Measurements from ENCODE around the gene LRRC75A.
"Not testable (repeated sequence)": the region's sequence is repeated elsewhere in the genome, so short reads cannot be mapped to it uniquely, and the experiment has no call there.

Gene LRRC75A

DNA sequence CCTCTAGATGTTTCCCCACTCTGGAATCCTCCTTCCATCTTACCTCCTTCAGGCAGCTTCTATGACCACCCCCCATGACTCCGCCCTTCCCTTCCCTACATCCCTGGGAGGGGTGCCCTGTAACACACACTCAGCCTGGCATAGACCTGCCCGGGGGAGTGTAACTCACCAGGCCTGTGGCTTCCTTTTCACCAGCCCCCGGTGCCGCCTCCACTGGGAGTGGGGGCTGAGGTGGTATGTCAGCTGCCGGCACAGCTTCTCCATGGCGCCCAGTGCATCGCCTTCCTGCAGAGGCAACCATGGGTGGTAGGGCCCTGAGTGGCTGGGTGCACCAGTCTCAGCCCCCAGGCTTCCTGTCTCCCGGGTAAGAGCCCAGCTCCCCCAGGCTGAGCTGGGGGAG, 44.3 kb downstream of the LRRC75A start:
- no peak for DNase-seq

DNA sequence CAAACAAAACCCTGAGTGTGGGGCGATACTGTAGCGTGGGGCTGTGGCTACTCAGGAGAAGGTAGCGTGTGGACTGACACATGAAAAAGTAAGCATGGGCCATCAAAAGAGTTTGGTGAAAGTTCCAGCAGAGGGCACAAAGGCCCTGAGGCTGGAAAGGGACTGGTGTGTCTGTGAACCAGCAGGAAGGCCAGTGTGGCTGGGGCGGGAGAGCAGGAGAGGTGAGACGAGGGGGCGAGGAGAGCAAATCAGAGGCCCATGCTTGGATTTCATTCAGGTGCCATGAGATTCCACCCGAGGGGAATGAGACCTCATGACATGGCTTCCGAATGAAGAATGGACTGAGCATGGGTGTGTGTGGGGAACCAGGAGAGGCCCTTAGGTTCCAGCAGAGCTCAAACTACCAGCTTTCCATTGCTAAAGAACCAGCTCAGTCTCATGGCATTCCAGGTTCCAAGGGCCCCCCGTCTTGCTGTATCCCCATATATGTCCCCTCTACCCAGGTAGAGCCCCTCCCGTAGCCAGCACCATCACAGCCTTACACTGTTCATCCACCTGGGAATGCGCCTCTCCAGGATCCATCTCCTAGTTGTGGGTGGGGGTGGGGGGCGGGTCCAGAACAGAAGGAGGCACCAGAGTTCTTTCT, 45.5 kb downstream of the LRRC75A start:
- DNase-seq, result no peak

DNA sequence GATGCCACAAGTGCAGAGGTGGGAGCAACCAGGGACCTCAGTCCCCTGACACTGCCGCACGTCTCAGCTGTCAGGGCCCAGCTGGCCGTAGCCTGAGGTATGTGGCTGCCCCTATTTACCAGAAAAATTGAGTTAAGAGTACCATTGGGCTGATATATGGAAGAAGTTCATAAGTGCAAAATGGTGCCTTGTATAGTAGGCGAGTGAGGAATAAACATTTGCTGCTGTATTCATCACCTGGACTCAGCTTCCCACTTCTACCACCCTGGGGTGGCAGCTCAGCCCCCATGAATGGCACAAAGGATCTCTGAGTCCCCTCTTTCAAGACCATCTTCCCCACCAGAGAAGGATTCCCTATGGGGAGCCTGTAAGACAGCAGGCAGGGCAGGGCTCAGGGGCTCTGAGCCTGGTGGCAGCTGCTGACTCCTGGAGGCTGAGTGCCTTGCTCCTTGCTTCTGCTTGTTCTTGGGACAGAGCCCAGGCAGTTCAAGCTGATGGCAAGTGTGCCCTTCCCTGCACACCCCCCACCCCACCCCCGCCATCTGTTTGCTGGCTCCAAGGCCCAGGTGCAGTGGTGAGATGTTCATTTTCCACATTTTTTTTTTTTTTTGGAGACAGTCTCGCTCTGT, 47.6 kb downstream of the LRRC75A start:
- DNase-seq, result no peak

DNA sequence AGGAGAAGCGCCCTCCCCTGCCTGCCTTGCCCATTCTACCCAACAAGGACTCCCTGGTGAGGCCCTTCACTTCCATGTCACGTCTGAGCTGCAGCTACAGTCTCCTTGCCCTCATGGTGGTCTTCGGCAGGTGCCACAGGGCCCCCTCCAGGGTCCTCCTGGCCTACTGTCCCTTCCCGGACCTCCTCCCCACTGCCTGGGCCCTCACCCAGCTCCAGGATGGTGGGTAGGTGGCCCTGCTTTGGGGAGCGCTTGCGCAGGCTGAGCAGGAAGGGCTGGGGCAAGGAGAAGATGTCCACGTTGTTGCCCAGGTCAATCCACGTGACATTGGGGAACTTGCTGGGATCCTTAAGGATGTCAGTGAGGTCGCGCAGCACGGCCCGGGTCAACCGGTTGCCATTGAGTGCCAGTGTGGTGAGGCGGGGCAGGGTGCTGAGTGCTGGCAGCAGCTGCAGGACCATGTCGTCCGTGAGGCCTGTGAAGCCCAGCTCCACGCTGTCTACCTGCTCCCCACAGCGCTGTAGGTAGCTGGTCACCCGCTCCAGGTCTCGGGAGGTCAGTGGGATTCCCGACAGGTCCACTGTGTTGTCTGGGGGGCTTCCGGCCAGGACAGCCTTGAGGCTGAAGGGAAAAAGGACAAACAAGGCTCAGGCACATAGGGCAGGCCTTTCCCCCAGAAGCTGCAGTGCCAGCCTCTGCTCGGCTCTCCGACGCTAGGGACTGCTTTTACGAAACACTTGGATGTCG, 48.3 kb downstream of the LRRC75A start:
- no peak for DNase-seq

DNA sequence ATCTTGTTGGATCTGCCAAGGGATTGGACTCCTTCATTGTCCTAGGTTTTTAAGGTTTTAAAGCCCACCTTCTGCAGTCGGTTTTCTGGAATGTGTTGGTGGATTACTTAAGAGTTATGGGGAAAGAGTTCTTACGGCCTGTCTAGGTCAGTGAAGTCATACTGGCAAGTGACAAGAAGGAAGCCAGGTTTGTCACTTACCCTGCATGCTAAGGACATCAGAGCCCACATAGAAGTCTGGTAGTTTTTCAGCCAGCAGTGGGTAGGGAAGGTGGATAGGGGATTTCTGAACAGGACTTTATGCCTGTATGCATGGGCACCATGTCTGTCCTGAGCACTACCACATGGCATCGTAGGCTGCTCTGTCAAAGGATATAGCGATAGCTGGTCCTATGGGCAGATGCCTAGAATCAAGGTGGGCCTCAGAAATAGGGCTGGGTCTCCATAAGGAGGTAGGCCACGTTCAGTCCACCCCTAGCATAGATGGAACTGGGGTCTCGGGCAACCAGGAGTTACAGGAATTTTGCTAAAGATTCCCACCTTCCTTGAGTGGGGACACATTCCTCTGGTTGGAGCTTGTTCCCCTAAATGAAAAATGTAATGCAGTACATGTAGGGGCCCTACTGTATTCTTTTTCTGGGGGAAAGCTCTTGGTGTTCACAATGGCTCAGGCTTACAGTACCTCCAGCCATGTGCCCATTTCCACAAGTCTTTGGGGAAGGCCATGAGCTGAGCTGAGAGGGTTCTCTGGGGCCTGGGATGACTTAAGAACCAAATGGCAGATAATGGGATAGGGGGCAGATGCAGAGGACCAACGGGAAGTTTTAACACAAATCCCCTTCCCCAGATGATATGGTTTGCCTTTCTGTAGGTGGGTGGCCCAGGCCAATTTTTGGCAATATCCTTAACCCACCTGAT, 49.1 kb downstream of the LRRC75A start:
- no peak for DNase-seq

DNA sequence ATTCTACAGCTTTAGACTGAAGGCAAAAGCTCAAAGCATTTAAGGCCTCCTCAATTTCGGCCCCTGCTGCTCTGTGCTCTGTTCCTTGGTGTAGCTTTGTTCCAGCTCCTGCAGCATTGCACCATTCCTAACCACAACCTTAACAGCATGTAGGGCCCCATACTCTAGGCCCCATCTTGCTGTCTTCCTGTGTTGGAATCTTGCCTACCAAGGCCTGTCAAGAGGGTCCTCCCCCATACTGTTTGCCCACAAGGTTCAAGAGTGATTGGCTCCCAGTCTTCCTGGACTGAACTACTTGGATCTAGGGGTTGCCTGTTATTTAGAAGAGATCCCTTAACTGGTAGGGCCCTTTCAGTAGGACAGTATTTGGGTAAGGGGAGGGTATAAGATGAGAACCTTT, 49.9 kb downstream of the LRRC75A start:
- no peak for DNase-seq

DNA sequence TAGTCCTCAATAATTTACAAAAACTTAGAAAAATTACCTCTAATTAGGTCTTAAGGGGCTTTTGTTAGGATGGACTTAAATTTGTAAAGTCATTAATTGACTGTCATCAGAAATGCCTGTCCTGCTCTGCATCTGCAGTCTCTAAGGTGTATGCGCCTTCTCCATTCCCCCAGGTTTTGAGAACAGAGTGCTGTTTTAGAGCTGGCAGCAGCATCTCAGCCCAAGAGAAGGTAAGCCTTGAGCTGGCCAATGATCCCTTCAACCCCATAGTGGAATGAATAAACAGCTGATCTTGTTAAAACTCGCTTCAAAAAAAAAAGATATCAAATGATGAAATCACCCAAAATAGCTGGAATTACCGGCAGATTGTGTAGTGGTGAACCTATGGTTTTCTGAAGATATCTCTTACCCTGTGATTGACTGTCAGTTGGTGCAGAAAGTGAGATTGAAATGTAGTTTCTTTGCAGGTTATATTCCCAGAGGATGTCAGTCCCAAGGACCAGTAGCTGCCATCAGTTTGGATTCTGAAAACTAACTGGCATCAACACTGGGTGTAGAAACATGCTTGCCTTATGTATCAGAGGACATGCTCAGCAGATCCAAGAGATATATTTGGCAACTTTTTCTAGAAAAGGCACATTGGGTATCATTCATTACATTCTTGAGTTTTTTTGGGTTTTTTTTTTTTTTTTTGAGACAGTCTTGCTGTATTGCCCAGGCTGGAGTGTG, 50.9 kb downstream of the LRRC75A start:
- DNase-seq, result no peak

DNA sequence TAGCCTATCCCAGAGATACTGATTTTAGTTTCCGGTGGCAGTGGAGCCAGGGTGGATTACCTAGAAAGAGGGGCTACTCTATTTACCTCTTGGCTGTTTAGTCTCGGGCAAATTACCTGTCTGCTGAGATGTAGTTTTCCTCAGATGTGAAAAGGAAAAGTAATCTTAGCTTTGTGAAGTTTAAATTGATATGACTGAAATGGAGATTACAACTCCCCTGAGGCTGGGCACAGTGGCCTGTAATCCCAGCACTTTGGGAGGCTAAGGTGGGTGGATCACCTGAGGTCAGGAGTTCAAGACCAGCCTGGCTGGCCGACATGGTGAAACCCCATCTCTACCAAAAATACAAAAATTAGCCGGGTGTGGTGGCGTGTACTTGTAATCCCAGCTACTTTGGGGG, 51.6 kb downstream of the LRRC75A start:
- not testable (repeated sequence) for DNase-seq

DNA sequence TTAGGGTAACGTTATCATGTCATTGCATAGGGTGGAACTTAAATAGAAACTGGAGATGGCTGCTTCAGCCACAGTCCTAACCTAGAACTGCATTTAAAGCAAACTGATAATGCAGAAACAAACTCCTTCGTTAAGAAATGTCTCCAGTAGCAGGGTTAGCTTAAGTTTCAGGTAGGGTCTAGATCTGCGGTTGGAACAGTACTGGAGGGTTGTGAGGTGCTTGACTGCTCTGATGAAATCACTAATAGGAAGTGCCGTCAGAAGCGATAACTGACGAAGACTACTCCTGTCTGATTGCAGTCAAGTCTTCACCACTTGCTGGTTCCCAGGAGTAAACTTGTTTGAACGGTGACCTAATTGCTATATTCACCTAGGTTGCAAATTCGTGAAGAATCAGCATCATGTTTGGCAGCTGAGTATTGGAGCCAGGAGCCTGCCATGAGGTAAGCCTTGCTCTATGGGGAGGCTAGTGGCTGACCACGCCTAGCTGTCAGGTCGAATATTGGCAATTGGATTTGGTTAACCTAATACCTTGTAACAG, 52.1 kb downstream of the LRRC75A start:
- DNase-seq, result no peak

DNA sequence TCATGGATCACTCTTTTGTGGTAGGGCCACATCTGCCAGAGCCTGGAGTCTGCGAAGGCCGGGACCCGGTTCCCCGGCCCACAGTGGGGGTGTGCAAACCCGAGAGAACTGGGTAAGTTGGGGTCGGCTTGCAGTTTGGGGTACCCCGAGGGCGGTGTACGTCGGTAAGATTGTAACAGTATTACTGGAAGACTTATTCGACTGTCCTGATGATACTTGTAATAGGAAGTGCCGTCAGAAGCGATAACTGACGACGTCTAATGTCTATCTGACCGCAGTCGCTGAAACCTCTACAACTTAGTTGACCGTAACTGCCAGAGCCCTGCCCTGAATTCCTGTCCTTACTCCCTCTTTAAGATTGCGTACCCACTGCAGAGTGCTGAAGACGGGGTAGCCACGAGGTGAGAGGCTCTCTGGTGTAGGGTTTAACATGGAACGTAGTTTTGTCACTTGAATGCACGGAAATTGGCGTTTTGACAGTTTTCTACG, 52.6 kb downstream of the LRRC75A start:
- no peak for DNase-seq

DNA sequence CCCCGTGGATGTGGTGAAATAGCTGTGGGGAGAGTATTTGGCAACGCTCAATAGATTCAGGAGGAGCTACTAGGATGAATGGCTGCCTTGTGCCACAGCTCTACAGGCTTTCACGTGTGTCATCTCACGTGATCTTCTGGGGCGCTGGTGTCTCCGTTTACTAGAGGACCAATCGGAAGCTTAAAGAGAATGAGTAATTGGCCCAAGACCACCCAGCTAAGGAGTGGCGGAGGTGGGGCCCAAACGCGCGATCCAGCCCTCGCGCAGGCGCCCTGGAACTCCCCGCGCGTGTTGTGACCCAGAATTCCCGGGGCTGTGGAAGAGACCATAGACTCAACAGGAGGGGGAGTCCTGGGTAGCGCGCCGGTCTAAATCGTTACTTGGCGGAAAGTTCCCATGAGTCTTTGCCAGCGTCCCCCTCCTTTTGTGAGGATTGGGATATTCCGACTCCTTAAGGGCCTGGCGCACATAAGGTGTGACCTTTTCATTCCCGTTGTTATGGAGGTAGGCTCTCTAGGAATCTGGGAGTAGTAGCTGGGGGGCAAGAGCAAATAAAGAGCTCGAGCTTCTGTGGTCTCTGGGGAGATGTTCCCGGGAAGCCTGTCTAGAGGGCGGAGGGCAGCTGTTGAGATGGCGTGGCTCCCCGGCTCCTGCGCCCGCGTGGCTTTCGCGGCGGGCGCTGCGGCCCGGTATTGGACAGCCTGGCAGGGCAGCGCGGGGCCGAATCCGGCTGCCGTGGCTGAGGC, 53.3 kb downstream of the LRRC75A start:
- peak; percentile 97 for DNase-seq

DNA sequence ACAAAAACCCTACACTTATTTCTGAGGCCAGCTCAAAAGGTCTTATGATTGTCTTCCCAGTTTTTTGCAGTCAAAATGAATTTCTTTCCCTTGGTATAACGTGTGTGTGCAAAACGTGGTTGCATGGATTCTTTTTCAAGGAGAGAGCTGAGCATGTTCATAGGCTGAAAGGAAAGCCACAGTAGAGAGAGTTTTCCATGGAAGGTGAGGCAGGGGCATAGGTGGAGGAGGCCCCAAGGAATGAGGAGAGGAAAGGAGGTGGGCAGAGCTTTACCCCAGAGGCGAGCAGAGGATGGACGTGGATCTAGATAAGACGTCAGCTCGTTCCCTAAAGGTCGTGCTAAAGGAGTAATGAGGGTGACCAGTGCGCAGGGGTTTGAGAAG, 53.8 kb downstream of the LRRC75A start:
- no peak for DNase-seq

DNA sequence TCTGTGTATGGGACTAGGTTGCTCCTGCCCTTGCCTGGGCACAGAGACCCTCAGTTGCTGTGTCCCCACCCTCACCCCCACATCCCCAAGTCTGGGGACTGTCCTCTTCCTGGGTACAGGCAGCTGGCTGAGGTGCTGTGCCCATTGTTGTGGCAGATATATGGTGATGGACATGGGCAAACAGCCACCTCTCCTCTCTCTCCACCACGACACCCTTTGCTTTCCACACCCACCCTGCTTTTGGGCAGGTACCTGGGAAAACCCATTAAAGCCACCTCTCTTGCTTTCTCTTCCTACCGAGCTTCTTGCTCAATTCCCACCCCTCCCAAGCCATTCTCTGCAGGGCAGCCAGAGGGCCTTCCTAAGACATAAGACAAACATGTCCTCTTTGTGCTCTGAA, 54.9 kb downstream of the LRRC75A start:
- no peak for DNase-seq

DNA sequence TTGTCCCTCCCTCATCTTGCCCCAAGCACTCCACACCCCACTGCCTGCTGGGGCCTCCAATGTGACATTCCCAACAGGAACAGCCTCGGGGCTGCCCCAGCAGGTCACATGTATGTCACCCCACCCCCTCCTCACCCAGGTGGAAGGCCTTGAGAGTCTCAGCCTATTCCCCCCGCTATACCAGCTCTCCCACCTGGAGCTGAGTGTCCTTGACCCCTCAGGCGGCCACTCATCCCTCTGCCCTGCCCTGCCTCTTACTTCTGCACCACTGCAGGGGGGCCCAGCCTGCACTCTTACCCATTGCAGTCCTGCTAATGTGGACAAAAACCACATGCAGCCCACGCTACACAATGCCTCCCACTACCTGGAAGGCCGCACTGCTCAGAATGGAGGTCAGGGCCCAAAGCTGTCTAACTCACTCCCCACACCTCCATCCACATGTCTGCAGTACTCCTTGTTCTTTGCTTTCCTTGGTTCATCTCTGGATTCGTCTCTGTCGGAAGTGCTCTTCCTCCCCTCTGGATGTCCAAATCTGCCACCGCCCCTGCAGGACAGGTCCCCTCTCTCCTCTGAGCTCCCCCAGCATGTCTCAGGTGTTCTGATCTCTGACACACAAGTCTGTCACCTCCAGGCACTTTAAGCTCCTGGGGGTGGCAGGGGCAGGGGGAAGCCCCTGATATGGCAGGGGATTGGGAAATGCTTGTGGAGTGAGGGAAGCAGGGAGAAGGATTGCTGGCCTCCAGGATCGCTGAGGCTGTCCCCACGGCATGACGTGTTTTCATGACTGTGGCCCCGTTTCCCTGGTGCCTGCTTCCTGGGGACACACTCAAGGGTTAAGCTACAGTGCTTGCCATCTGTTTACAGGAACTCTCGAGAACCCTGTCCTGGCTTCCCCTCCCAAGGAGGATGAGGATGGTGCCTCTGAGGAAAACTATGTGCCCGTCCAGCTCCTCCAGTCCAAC, 55.8 kb downstream of the LRRC75A start:
- DNase-seq, result no peak

DNA sequence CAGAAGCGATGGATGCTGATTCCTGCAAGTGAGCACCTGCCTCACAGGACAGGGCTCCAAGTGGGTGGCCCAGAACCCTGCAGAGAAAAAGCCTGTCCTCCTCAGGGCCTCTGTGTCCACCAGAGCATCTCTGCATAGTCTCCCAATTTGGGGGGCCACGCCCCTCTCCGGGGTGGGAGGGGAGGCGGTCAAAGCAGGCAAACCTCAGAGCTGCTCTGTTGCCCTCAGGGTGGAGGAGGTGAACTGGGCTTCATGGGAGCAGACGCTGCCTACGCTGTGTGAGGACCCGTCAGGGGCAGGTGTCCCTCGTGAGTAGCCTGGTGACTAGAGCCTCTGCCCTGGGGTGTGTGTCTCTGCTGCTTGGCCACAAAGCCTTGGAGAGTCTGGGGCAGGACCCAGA, 57.3 kb downstream of the LRRC75A start:
- DNase-seq, result no peak

DNA sequence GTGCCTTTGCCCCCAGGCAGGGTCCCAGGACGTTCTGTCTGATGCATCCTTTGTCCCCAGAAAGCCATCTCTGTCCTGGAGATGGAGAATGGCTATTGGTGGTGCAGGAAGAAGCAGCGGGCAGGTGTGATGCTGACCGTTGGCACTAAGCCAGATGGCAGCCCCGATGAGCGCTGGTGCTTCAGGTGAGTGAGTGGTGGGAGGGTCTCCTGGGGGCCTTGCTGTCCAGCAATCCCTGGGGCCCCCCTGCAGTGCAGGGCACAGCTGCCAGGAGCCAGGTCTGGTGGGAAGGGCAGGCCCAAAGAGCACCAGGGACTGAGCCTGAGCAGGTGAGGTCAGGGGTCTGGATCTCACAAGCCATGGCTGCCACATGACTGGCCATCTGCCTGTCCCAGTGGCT, 58.5 kb downstream of the LRRC75A start:
- no peak for DNase-seq

DNA sequence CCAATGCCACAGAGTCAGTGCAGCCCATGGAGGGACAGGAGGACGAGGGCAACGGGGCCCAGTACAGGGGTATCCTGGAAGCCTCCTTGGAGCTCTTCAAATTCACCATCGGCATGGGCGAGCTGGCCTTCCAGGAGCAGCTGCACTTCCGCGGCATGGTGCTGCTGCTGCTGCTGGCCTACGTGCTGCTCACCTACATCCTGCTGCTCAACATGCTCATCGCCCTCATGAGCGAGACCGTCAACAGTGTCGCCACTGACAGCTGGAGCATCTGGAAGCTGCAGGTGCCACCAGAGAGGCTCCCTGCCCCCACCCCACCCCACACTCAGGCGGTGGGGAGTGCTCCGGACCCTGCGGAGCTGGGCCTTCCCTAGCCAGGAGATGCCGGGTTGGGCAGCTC, 60.0 kb downstream of the LRRC75A start:
- no peak for DNase-seq

DNA sequence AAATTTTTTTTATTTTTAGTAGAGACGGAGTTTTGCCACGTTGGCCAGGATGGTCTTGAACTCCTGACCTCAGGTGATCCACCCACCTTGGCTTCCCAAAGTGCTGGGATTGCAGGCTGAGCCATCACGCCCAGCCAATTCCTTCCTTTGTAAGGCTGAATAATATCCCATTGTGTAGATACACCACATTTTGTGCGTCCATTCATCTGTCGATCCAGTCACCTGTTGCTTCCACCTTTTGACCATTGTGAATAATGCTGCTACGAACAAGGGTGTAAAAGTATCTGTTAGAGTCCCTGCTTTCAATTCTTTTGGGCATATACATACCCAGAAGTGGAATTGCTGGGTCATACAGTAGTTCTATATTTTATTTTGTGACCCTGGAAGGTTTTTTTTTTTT, 61.3 kb downstream of the LRRC75A start:
- no peak for DNase-seq

DNA sequence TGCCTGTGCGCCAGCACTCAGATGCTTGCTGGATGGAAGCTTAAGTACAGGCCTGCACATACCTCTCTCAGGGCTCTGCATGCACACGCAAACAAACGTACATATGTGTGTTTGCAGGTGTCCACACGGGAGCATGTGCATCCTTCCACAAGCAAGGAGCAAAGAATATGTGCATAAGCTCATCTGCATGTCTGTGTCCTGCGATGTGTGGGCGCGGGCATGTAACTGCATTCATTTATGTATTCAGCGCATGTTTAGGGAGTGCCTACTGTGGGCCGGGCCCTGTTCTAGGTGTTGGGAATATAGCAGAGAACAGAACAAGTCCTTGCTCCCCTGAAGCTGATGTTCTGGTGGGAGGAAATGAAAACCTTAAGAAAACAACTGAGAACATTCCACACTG, 62.9 kb downstream of the LRRC75A start:
- no peak for DNase-seq
